Measurements from ENCODE around the gene ZNF664.

ZNF664 gene

GRCh38 chr12:123990511-123990910 is 17.5 kb downstream of the ZNF664 start:
- no peak for DNase-seq (ENCODE audit: low spot score)

GRCh38 chr12:123991372-123991951 is 18.4 kb downstream of the ZNF664 start:
- DNase-seq (ENCODE audit: low spot score), result no peak

- DNase-seq (ENCODE audit: low spot score), result no peak
These were observed 19.3 kb downstream of the ZNF664 start for GRCh38 chr12:123992118-123992825.

- DNase-seq (ENCODE audit: low spot score), result peak; percentile 53
These were observed 22.2 kb downstream of the ZNF664 start for GRCh38 chr12:123995023-123995748.

- DNase-seq (ENCODE audit: low spot score), result no peak
These were observed 23.6 kb downstream of the ZNF664 start for GRCh38 chr12:123996581-123996980.

GRCh38 chr12:123997033-123997822 is 24.2 kb downstream of the ZNF664 start:
- DNase-seq (ENCODE audit: low spot score), result no peak

- no peak for DNase-seq (ENCODE audit: low spot score)
These were observed 24.9 kb downstream of the ZNF664 start for GRCh38 chr12:123997908-123998307.

- no peak for DNase-seq (ENCODE audit: low spot score)
These were observed 25.5 kb downstream of the ZNF664 start for GRCh38 chr12:123998344-123998990.

- no peak for DNase-seq (ENCODE audit: low spot score)
These were observed 26.0 kb downstream of the ZNF664 start for GRCh38 chr12:123998991-123999359.

GRCh38 chr12:124000111-124000510 is 27.1 kb downstream of the ZNF664 start:
- no peak for DNase-seq (ENCODE audit: low spot score)

GRCh38 chr12:124001343-124001742 is 28.3 kb downstream of the ZNF664 start:
- DNase-seq (ENCODE audit: low spot score), result no peak

GRCh38 chr12:124002021-124002644 is 29.1 kb downstream of the ZNF664 start:
- DNase-seq (ENCODE audit: low spot score), result no peak

- DNase-seq (ENCODE audit: low spot score), result no peak
These were observed 29.6 kb downstream of the ZNF664 start for GRCh38 chr12:124002654-124003053.

GRCh38 chr12:124004233-124004875 is 31.3 kb downstream of the ZNF664 start:
- DNase-seq (ENCODE audit: low spot score), result no peak

- no peak for DNase-seq (ENCODE audit: low spot score)
These were observed 33.2 kb downstream of the ZNF664 start for GRCh38 chr12:124006085-124006845.

- DNase-seq (ENCODE audit: low spot score), result no peak
These were observed 34.1 kb downstream of the ZNF664 start for GRCh38 chr12:124006846-124007713.

GRCh38 chr12:124007826-124008570 is 35.0 kb downstream of the ZNF664 start:
- no peak for DNase-seq (ENCODE audit: low spot score)

GRCh38 chr12:124008595-124008994 is 35.6 kb downstream of the ZNF664 start:
- DNase-seq (ENCODE audit: low spot score), result no peak

Data from kidney capillary endothelial cell (primary cell).